Tongue (tissue), 2 donors: ENCODE results near the gene ESF1. TPM values are rescaled to one million over a fixed set of nuclear protein-coding genes. Genes with fewer than 3 reads are reported as not detected.

Source experiments
- DNase-seq: peaks from one replicate; pipeline ENCODE4 v3.0.0-alpha.2; 2015
- total RNA-seq: library from RNA; depleted of rRNA; stranded (reverse); fragments of >200 nt; gene quantifications from one replicate; pipeline ENCODE4 v1.2.3, GENCODE V29; 2014

Gene ESF1
- total RNA-seq, 1 donor from 2014 or later: 16.4 TPM

GRCh38 chr20:13678944-13679343 is 105.8 kb downstream of the ESF1 start:
- no peak for DNase-seq

GRCh38 chr20:13677241-13677640 is 107.5 kb downstream of the ESF1 start:
- DNase-seq: no peak

- DNase-seq: no peak
Observed at GRCh38 chr20:13676682-13677081, 108.0 kb downstream of the ESF1 start.

GRCh38 chr20:13672690-13673089 is 112.0 kb downstream of the ESF1 start:
- no peak for DNase-seq

- DNase-seq: peak; percentile 59
Observed at GRCh38 chr20:13671916-13672378, 112.8 kb downstream of the ESF1 start.

- no peak for DNase-seq
Observed at GRCh38 chr20:13671512-13671911, 113.2 kb downstream of the ESF1 start.

- DNase-seq: no peak
Observed at GRCh38 chr20:13670160-13670559, 114.6 kb downstream of the ESF1 start.

GRCh38 chr20:13665709-13666395 is 118.9 kb downstream of the ESF1 start:
- DNase-seq: no peak

Other genes with a start within 250 kb of the ESF1 start
- gene TASP1, start 146.0 kb downstream of the ESF1 start, total RNA-seq: 19.5 TPM
- 16.5 TPM for gene NDUFAF5, start 109 bp upstream of the ESF1 start, total RNA-seq
- not detected for gene SEL1L2, start 205.7 kb upstream of the ESF1 start, total RNA-seq
- 5.0 TPM for gene MACROD2, start 210.6 kb upstream of the ESF1 start, total RNA-seq